ENCODE data around the gene ENOX1.

The ENOX1 gene

GRCh38 chr13:43243711-43244110 lies 543.1 kb downstream of the ENOX1 start:
- no peak for DNase-seq
- Mint-ChIP-seq H3K36me3 (ENCODE audit: low read depth) (no peaks in the 10 kb centered on the region), H3K9me3 (no peaks in the 10 kb centered on the region), H3K4me3 (no peak overlapping the region), H3K27ac (no peak overlapping the region), H3K27me3 (peaks cover 15% of the 10 kb centered on the region), H3K4me1 (ENCODE audit: low read depth) (no peaks in the 10 kb centered on the region)

GRCh38 chr13:43242040-43242439 lies 544.7 kb downstream of the ENOX1 start:
- DNase-seq, result no peak
- Mint-ChIP-seq H3K27me3 (peaks cover 15% of the 10 kb centered on the region), H3K4me3 (no peak overlapping the region), H3K9me3 (no peaks in the 10 kb centered on the region), H3K27ac (no peak overlapping the region), H3K36me3 (ENCODE audit: low read depth) (no peaks in the 10 kb centered on the region), H3K4me1 (ENCODE audit: low read depth) (no peaks in the 10 kb centered on the region)

- no peaks in the 10 kb centered on the region for H3K36me3 Mint-ChIP-seq (ENCODE audit: low read depth)
- H3K4me3 Mint-ChIP-seq, result no peak overlapping the region
Observed at GRCh38 chr13:43240278-43240677, 546.5 kb downstream of the ENOX1 start.

GRCh38 chr13:43239275-43239840 lies 547.4 kb downstream of the ENOX1 start:
- H3K27me3 Mint-ChIP-seq, result peaks cover 15% of the 10 kb centered on the region
- H3K9me3 Mint-ChIP-seq, result no peaks in the 10 kb centered on the region
- H3K36me3 Mint-ChIP-seq (ENCODE audit: low read depth), result no peaks in the 10 kb centered on the region
- no peaks in the 10 kb centered on the region for H3K4me1 Mint-ChIP-seq (ENCODE audit: low read depth)
- no peak overlapping the region for H3K27ac Mint-ChIP-seq
- no peak for DNase-seq
- no peak overlapping the region for H3K4me3 Mint-ChIP-seq

More at GRCh38 chr13:43240278-43240677, 546.5 kb downstream of the ENOX1 start:
- H3K27me3 Mint-ChIP-seq, result peaks cover 15% of the 10 kb centered on the region
- no peaks in the 10 kb centered on the region for H3K9me3 Mint-ChIP-seq
- DNase-seq, result no peak
- no peak overlapping the region for H3K27ac Mint-ChIP-seq
- H3K4me1 Mint-ChIP-seq (ENCODE audit: low read depth), result no peaks in the 10 kb centered on the region

- no peak overlapping the region for H3K27ac Mint-ChIP-seq
Observed at GRCh38 chr13:43238341-43239083, 548.3 kb downstream of the ENOX1 start.

GRCh38 chr13:43237616-43238015 lies 549.2 kb downstream of the ENOX1 start:
- no peaks in the 10 kb centered on the region for H3K36me3 Mint-ChIP-seq (ENCODE audit: low read depth)
- H3K27me3 Mint-ChIP-seq, result peaks cover 6% of the 10 kb centered on the region
- no peaks in the 10 kb centered on the region for H3K9me3 Mint-ChIP-seq
- H3K4me1 Mint-ChIP-seq (ENCODE audit: low read depth), result no peaks in the 10 kb centered on the region
- H3K4me3 Mint-ChIP-seq, result no peak overlapping the region
- no peak for DNase-seq
- H3K27ac Mint-ChIP-seq, result no peak overlapping the region

More at GRCh38 chr13:43238341-43239083, 548.3 kb downstream of the ENOX1 start:
- Mint-ChIP-seq H3K27me3 (peaks cover 11% of the 10 kb centered on the region), H3K4me3 (no peak overlapping the region), H3K36me3 (ENCODE audit: low read depth) (no peaks in the 10 kb centered on the region), H3K9me3 (no peaks in the 10 kb centered on the region), H3K4me1 (ENCODE audit: low read depth) (no peaks in the 10 kb centered on the region)
- DNase-seq, result no peak

GRCh38 chr13:43235028-43235427 lies 551.7 kb downstream of the ENOX1 start:
- no peaks in the 10 kb centered on the region for H3K9me3 Mint-ChIP-seq
- H3K36me3 Mint-ChIP-seq (ENCODE audit: low read depth), result no peaks in the 10 kb centered on the region
- DNase-seq, result no peak
- no peaks in the 10 kb centered on the region for H3K4me1 Mint-ChIP-seq (ENCODE audit: low read depth)
- H3K27me3 Mint-ChIP-seq, result peaks cover 3% of the 10 kb centered on the region
- H3K4me3 Mint-ChIP-seq, result no peak overlapping the region
- no peak overlapping the region for H3K27ac Mint-ChIP-seq

GRCh38 chr13:43232873-43233265 lies 553.9 kb downstream of the ENOX1 start:
- Mint-ChIP-seq H3K36me3 (ENCODE audit: low read depth) (no peaks in the 10 kb centered on the region), H3K4me3 (no peak overlapping the region), H3K27ac (no peak overlapping the region), H3K27me3 (peaks cover 4% of the 10 kb centered on the region), H3K9me3 (no peaks in the 10 kb centered on the region), H3K4me1 (ENCODE audit: low read depth) (no peaks in the 10 kb centered on the region)
- DNase-seq, result no peak

GRCh38 chr13:43232144-43232872 lies 554.5 kb downstream of the ENOX1 start:
- Mint-ChIP-seq H3K4me3 (no peak overlapping the region), H3K27me3 (peaks cover 4% of the 10 kb centered on the region), H3K9me3 (no peaks in the 10 kb centered on the region), H3K4me1 (ENCODE audit: low read depth) (no peaks in the 10 kb centered on the region), H3K36me3 (ENCODE audit: low read depth) (no peaks in the 10 kb centered on the region), H3K27ac (no peak overlapping the region)
- DNase-seq, result no peak

GRCh38 chr13:43230989-43231388 lies 555.8 kb downstream of the ENOX1 start:
- Mint-ChIP-seq H3K27me3 (peaks cover 4% of the 10 kb centered on the region), H3K4me1 (ENCODE audit: low read depth) (no peaks in the 10 kb centered on the region), H3K27ac (no peak overlapping the region), H3K36me3 (ENCODE audit: low read depth) (no peaks in the 10 kb centered on the region), H3K9me3 (no peaks in the 10 kb centered on the region), H3K4me3 (no peak overlapping the region)
- DNase-seq, result no peak

GRCh38 chr13:43229506-43229905 lies 557.3 kb downstream of the ENOX1 start:
- peaks cover 4% of the 10 kb centered on the region for H3K27me3 Mint-ChIP-seq
- no peak overlapping the region for H3K27ac Mint-ChIP-seq
- DNase-seq, result no peak
- H3K4me1 Mint-ChIP-seq (ENCODE audit: low read depth), result no peaks in the 10 kb centered on the region
- no peaks in the 10 kb centered on the region for H3K36me3 Mint-ChIP-seq (ENCODE audit: low read depth)
- H3K4me3 Mint-ChIP-seq, result no peak overlapping the region
- H3K9me3 Mint-ChIP-seq, result no peaks in the 10 kb centered on the region

- Mint-ChIP-seq H3K4me1 (ENCODE audit: low read depth) (no peaks in the 10 kb centered on the region), H3K4me3 (no peak overlapping the region), H3K9me3 (no peaks in the 10 kb centered on the region), H3K27me3 (peaks cover 7% of the 10 kb centered on the region), H3K36me3 (ENCODE audit: low read depth) (no peaks in the 10 kb centered on the region), H3K27ac (no peak overlapping the region)
- DNase-seq, result no peak
Observed at GRCh38 chr13:43227721-43228120, 559.1 kb downstream of the ENOX1 start.

- no peak overlapping the region for H3K27ac Mint-ChIP-seq
- no peaks in the 10 kb centered on the region for H3K36me3 Mint-ChIP-seq (ENCODE audit: low read depth)
- H3K9me3 Mint-ChIP-seq, result no peaks in the 10 kb centered on the region
- H3K4me3 Mint-ChIP-seq, result no peak overlapping the region
- peaks cover 3% of the 10 kb centered on the region for H3K27me3 Mint-ChIP-seq
- no peak for DNase-seq
- no peaks in the 10 kb centered on the region for H3K4me1 Mint-ChIP-seq (ENCODE audit: low read depth)
Observed at GRCh38 chr13:43223216-43223615, 563.6 kb downstream of the ENOX1 start.

GRCh38 chr13:43222086-43222485 lies 564.7 kb downstream of the ENOX1 start:
- H3K4me1 Mint-ChIP-seq (ENCODE audit: low read depth), result no peaks in the 10 kb centered on the region

GRCh38 chr13:43221611-43222010 lies 565.2 kb downstream of the ENOX1 start:
- Mint-ChIP-seq H3K4me1 (ENCODE audit: low read depth) (no peaks in the 10 kb centered on the region), H3K36me3 (ENCODE audit: low read depth) (no peaks in the 10 kb centered on the region), H3K27me3 (peaks cover 3% of the 10 kb centered on the region), H3K9me3 (no peaks in the 10 kb centered on the region), H3K27ac (no peak overlapping the region), H3K4me3 (no peak overlapping the region)
- no peak for DNase-seq

More at GRCh38 chr13:43222086-43222485, 564.7 kb downstream of the ENOX1 start:
- no peak overlapping the region for H3K27ac Mint-ChIP-seq
- DNase-seq, result no peak
- H3K9me3 Mint-ChIP-seq, result no peaks in the 10 kb centered on the region
- H3K4me3 Mint-ChIP-seq, result no peak overlapping the region
- no peaks in the 10 kb centered on the region for H3K36me3 Mint-ChIP-seq (ENCODE audit: low read depth)
- H3K27me3 Mint-ChIP-seq, result peaks cover 3% of the 10 kb centered on the region

Measured in activated T-cell treated with anti-CD3 and anti-CD28 coated beads, Interleukin-2, amount 50 U/mL, for 24 hours (primary cell).